Liver (tissue), 9 donors: Measurements from ENCODE around the gene SEPTIN8. TPM values are rescaled to one million over a fixed set of nuclear protein-coding genes. Genes with fewer than 3 reads are reported as not detected.

Experiments used
- DNase-seq: peaks from one replicate; pipeline ENCODE4 v3.0.0-alpha.2; 2017; ENCODE audit warnings: low spot score
- H3K27ac ChIP-seq, 2 donors: one replicate each; pipeline ENCODE4 v1.7.0; 2013; ENCODE audit warnings: inconsistent platforms in 2 of 2, low read length in 2 of 2, control low read depth in 1 of 2, low read depth in 1 of 2, mild to moderate bottlenecking in 1 of 2
- H3K27me3 ChIP-seq, 4 donors: one replicate each; pipeline versions ENCODE4 v1.6.1 to v1.7.0; 2013; ENCODE audit warnings: low read length in 3 of 4, inconsistent platforms in 1 of 4, mild to moderate bottlenecking in 1 of 4, moderate library complexity in 1 of 4; ENCODE audit not compliant: control insufficient read depth in 4 of 4, insufficient read depth in 4 of 4
- H3K36me3 ChIP-seq, 4 donors: one replicate each; pipeline versions ENCODE4 v1.6.1 to v1.7.0; 2013; ENCODE audit warnings: low read length in 3 of 4, mild to moderate bottlenecking in 3 of 4, low read depth in 1 of 4, moderate library complexity in 1 of 4; ENCODE audit not compliant: control insufficient read depth in 4 of 4, insufficient read depth in 3 of 4
- H3K4me1 ChIP-seq, 4 donors: one replicate each; pipeline versions ENCODE4 v1.6.1 to v1.7.0; 2013; ENCODE audit warnings: low read length in 3 of 4, mild to moderate bottlenecking in 3 of 4, moderate library complexity in 1 of 4; ENCODE audit not compliant: control insufficient read depth in 4 of 4, insufficient read depth in 4 of 4
- H3K4me3 ChIP-seq, 3 donors: one replicate each; pipeline versions ENCODE4 v1.6.1 to v1.7.0; 2013; ENCODE audit warnings: low read length in 3 of 3, control low read depth in 1 of 3, low read depth in 1 of 3, mild to moderate bottlenecking in 1 of 3
- H3K9ac ChIP-seq, 2 donors: one replicate each; pipeline ENCODE4 v1.7.0; 2013; ENCODE audit warnings: low read length in 2 of 2, mild to moderate bottlenecking in 2 of 2, moderate library complexity in 2 of 2, control low read depth in 1 of 2, low read depth in 1 of 2
- H3K9me3 ChIP-seq, 4 donors: one replicate each; pipeline versions ENCODE4 v1.6.1 to v1.7.0; 2013; ENCODE audit warnings: low read length in 3 of 4; ENCODE audit not compliant: control insufficient read depth in 4 of 4
- FOXA1 ChIP-seq: IDR thresholded peaks from 2 replicates; pipeline ENCODE4 v1.6.1; 2016; ENCODE audit warnings: antibody characterized with exemption
- FOXA2 ChIP-seq: IDR thresholded peaks from 2 replicates; pipeline ENCODE4 v1.6.1; 2016; ENCODE audit warnings: antibody characterized with exemption
- GABPA ChIP-seq, 2 donors: IDR thresholded peaks in 1 of 2; conservative IDR thresholded peaks in 1 of 2; 2 replicates each; pipeline ENCODE4 v1.6.1; 2016; ENCODE audit warnings: antibody characterized with exemption in 2 of 2, mild to moderate bottlenecking in 1 of 2, moderate library complexity in 1 of 2
- JUND ChIP-seq, 2 donors: IDR thresholded peaks; 2 replicates each; pipeline ENCODE4 v1.6.1; 2016; ENCODE audit warnings: antibody characterized with exemption in 2 of 2
- MAX ChIP-seq: IDR thresholded peaks from 2 replicates; pipeline ENCODE4 v1.6.1; 2016; ENCODE audit warnings: antibody characterized with exemption
- NR2F2 ChIP-seq: IDR thresholded peaks from 2 replicates; pipeline ENCODE4 v1.6.1; 2016; ENCODE audit warnings: antibody characterized with exemption
- RAD21 ChIP-seq, 2 donors: IDR thresholded peaks; 2 replicates each; pipeline ENCODE4 v1.6.1; 2016; ENCODE audit warnings: antibody characterized with exemption in 2 of 2, mild to moderate bottlenecking in 2 of 2
- REST ChIP-seq: IDR thresholded peaks from 2 replicates; pipeline ENCODE4 v1.6.1; 2016; ENCODE audit warnings: antibody characterized with exemption, mild to moderate bottlenecking
- RXRA ChIP-seq, 2 donors: IDR thresholded peaks; 2 replicates each; pipeline ENCODE4 v1.6.1; 2017 to 2018; ENCODE audit warnings: antibody characterized with exemption in 2 of 2, mild to moderate bottlenecking in 1 of 2
- SP1 ChIP-seq: IDR thresholded peaks from 2 replicates; pipeline ENCODE4 v1.6.1; 2018; ENCODE audit warnings: antibody characterized with exemption, mild to moderate bottlenecking
- TAF1 ChIP-seq: conservative IDR thresholded peaks from 2 replicates; pipeline ENCODE4 v1.6.1; 2016; ENCODE audit warnings: antibody characterized with exemption, mild to moderate bottlenecking
- YY1 ChIP-seq: IDR thresholded peaks from 2 replicates; pipeline ENCODE4 v1.6.1; 2016; ENCODE audit warnings: antibody characterized with exemption, mild to moderate bottlenecking
- WGBS: extraction: QIAGEN DNeasy Blood & Tissue Kit; methylation state at CpG from one replicate; pipeline ENCODE4 v1.1.7; 2013; 5-methylcytosine and 5-hydroxymethylcytosine counted together
- polyA plus RNA-seq, 2 donors: library from polyadenylated mRNA; stranded (reverse) in 1 of 2; unstranded in 1 of 2; fragments of 200-250 nt in 1 of 2; fragments of >200 nt in 1 of 2; fragmentation: Nextera tagmentation in 1 of 2; extraction: Ambion mirVana in 1 of 2; gene quantifications; one replicate each; pipeline versions ENCODE4 v1.2.1 to v1.2.3, GENCODE V29; 2013 to 2015
- total RNA-seq, 2 donors: library from RNA; depleted of rRNA; stranded (reverse); fragments of >200 nt; gene quantifications; one replicate each; pipeline ENCODE4 v1.2.3, GENCODE V29; 2014
- TF ChIP-seq, protein P1 (sequence below): fragments of 150-350 bp; IDR thresholded peaks from 2 replicates; pipeline ENCODE4 v1.5.1; 2017; ENCODE audit warnings: improper control_type of control experiment, low read depth, low read length; ENCODE audit not compliant: missing input control
- donor health status: healthy.
- donor health status: healthy.
- donor health status: healthy.
- donor health status: healthy.
- donor health status: healthy.

The SEPTIN8 gene
- total and polyA plus RNA-seq, 4 donors, result 4.7 to 16.5 (median 9.8) TPM

GRCh38 chr5:132725745-132726144 is 51.3 kb downstream of the SEPTIN8 start:
- H3K4me1 ChIP-seq, result no peaks in the 10 kb centered on the region
- 98% methylated on average over 2 of the region's 2 CpGs for WGBS

GRCh38 chr5:132718544-132719312 is 58.3 kb downstream of the SEPTIN8 start:
- H3K27ac ChIP-seq, result no peak overlapping the region
- no peaks in the 10 kb centered on the region for H3K9me3 ChIP-seq
- H3K36me3 ChIP-seq, result no peaks in the 10 kb centered on the region
- H3K4me1 ChIP-seq, result no peaks in the 10 kb centered on the region
- no peak for TF ChIP-seq RXRA (IDR thresholded peaks at IDR 0.05)
- no peak for TF ChIP-seq TAF1
- TF ChIP-seq FOXA1, result no peak
- no peak for TF ChIP-seq YY1
- no peak overlapping the region for H3K4me3 ChIP-seq
- 98% methylated on average over 5 of the region's 5 CpGs for WGBS
- no peak for DNase-seq
- no peaks in the 10 kb centered on the region for H3K27me3 ChIP-seq
- H3K9ac ChIP-seq, result no peak overlapping the region

More at GRCh38 chr5:132725745-132726144, 51.3 kb downstream of the SEPTIN8 start:
- H3K9ac ChIP-seq, result no peak overlapping the region
- DNase-seq, result no peak
- H3K4me3 ChIP-seq, result no peak overlapping the region
- no peaks in the 10 kb centered on the region for H3K9me3 ChIP-seq
- no peaks in the 10 kb centered on the region for H3K27me3 ChIP-seq
- no peaks in the 10 kb centered on the region for H3K36me3 ChIP-seq
- TF ChIP-seq FOXA2, result no peak
- no peak for TF ChIP-seq RXRA (IDR thresholded peaks at IDR 0.05)
- no peak for TF ChIP-seq RAD21 (IDR thresholded peaks at IDR 0.05)
- no peak for TF ChIP-seq MAX
- no peak for TF ChIP-seq TAF1
- TF ChIP-seq SP1, result no peak
- TF ChIP-seq YY1, result no peak
- TF ChIP-seq FOXA1, result no peak
- TF ChIP-seq, protein P1, sequence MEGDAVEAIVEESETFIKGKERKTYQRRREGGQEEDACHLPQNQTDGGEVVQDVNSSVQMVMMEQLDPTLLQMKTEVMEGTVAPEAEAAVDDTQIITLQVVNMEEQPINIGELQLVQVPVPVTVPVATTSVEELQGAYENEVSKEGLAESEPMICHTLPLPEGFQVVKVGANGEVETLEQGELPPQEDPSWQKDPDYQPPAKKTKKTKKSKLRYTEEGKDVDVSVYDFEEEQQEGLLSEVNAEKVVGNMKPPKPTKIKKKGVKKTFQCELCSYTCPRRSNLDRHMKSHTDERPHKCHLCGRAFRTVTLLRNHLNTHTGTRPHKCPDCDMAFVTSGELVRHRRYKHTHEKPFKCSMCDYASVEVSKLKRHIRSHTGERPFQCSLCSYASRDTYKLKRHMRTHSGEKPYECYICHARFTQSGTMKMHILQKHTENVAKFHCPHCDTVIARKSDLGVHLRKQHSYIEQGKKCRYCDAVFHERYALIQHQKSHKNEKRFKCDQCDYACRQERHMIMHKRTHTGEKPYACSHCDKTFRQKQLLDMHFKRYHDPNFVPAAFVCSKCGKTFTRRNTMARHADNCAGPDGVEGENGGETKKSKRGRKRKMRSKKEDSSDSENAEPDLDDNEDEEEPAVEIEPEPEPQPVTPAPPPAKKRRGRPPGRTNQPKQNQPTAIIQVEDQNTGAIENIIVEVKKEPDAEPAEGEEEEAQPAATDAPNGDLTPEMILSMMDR, result no peak
- no peak for TF ChIP-seq JUND (IDR thresholded peaks at IDR 0.05)
- TF ChIP-seq REST, result no peak
- TF ChIP-seq GABPA (IDR thresholded peaks at IDR 0.05 in 1 of 2, conservative IDR thresholded peaks at IDR 0.05 in 1 of 2), result no peak
- no peak for TF ChIP-seq NR2F2
- H3K27ac ChIP-seq, result no peak overlapping the region
